ENCODE results near the gene FER1L5.

The FER1L5 gene

GRCh38 chr2:96729748-96730147 lies 87.2 kb downstream of the FER1L5 start:
- POLR2A ChIA-PET = no interaction called here
- TF ChIP-seq LEF1 (IDR thresholded peaks at IDR 0.05; ENCODE audit: borderline replicate concordance) = no peak
- TF ChIP-seq FOXA1 (IDR thresholded peaks at IDR 0.05) = no peak
- no peak for TF ChIP-seq ELF4 (IDR thresholded peaks at IDR 0.05)
- TF ChIP-seq PKNOX1 (IDR thresholded peaks at IDR 0.05) = no peak
- no peak for TF ChIP-seq FOXK2 (IDR thresholded peaks at IDR 0.05)
- no peak for TF ChIP-seq BHLHE40 (IDR thresholded peaks at IDR 0.05; ENCODE audit: borderline replicate concordance)
- TF ChIP-seq HDGF (IDR thresholded peaks at IDR 0.05; ENCODE audit: borderline replicate concordance) = no peak
- TF ChIP-seq L3MBTL2 (conservative IDR thresholded peaks at IDR 0.05) = no peak
- no peak for TF ChIP-seq ARNT (IDR thresholded peaks at IDR 0.05)
- CTCF ChIA-PET = interaction anchor here (0.6 to 0.7 kb wide), 2 partner anchors 10 to 87 kb away, joined by 3 to 10 read pairs; no protein-coding TSS in a partner anchor
- no peak for DNase-seq (ENCODE audit: extremely low spot score)

- POLR2A ChIA-PET = no interaction called here
- TF ChIP-seq PKNOX1 (IDR thresholded peaks at IDR 0.05) = no peak
- TF ChIP-seq FOXA1 (IDR thresholded peaks at IDR 0.05) = no peak
- no peak for TF ChIP-seq FOXM1 (IDR thresholded peaks at IDR 0.05; ENCODE audit: borderline replicate concordance)
- no peak for TF ChIP-seq HDGF (IDR thresholded peaks at IDR 0.05; ENCODE audit: borderline replicate concordance)
- TF ChIP-seq BHLHE40 (IDR thresholded peaks at IDR 0.05; ENCODE audit: borderline replicate concordance) = no peak
- TF ChIP-seq SP1 (IDR thresholded peaks at IDR 0.05) = no peak
- no peak for TF ChIP-seq ELF4 (IDR thresholded peaks at IDR 0.05)
- TF ChIP-seq NFRKB (IDR thresholded peaks at IDR 0.05) = no peak
- TF ChIP-seq FOXK2 (IDR thresholded peaks at IDR 0.05) = no peak
- no peak for TF ChIP-seq L3MBTL2 (conservative IDR thresholded peaks at IDR 0.05)
- no peak for TF ChIP-seq CTBP1 (IDR thresholded peaks at IDR 0.05; ENCODE audit: borderline replicate concordance)
- no peak for TF ChIP-seq SUZ12 (IDR thresholded peaks at IDR 0.05)
- TF ChIP-seq ARNT (IDR thresholded peaks at IDR 0.05) = no peak
- CTCF ChIA-PET = interaction anchor here (0.6 kb wide), 1 partner anchor 10 kb away, joined by 10 read pairs; no protein-coding TSS in a partner anchor
- DNase-seq (ENCODE audit: extremely low spot score) = no peak
Measured at GRCh38 chr2:96730212-96730611, 87.6 kb downstream of the FER1L5 start.

GRCh38 chr2:96733931-96734330 lies 91.4 kb downstream of the FER1L5 start:
- ChIA-PET CTCF (no interaction called here), POLR2A (interaction anchor here (0.5 kb wide), 1 partner anchor 95 kb away, joined by 3 read pairs; the partner anchor contains the start of gene KANSL3)
- no peak for TF ChIP-seq FOXA1 (IDR thresholded peaks at IDR 0.05)
- TF ChIP-seq SP1 (IDR thresholded peaks at IDR 0.05) = no peak
- no peak for TF ChIP-seq ELF4 (IDR thresholded peaks at IDR 0.05)
- TF ChIP-seq FOXM1 (IDR thresholded peaks at IDR 0.05; ENCODE audit: borderline replicate concordance) = no peak
- no peak for TF ChIP-seq CTBP1 (IDR thresholded peaks at IDR 0.05; ENCODE audit: borderline replicate concordance)
- no peak for DNase-seq (ENCODE audit: extremely low spot score)

GRCh38 chr2:96734880-96735583 lies 92.5 kb downstream of the FER1L5 start:
- ChIA-PET POLR2A (no interaction called here), CTCF (interaction anchor here (0.7 kb wide), 1 partner anchor 123 kb away, joined by 3 read pairs; no protein-coding TSS in a partner anchor)
- no peak for DNase-seq (ENCODE audit: extremely low spot score)
- TF ChIP-seq ELF4 (IDR thresholded peaks at IDR 0.05) (no peak), L3MBTL2 (conservative IDR thresholded peaks at IDR 0.05) (no peak), FOXK2 (IDR thresholded peaks at IDR 0.05) (no peak), FOXM1 (IDR thresholded peaks at IDR 0.05; ENCODE audit: borderline replicate concordance) (no peak), SUZ12 (IDR thresholded peaks at IDR 0.05) (no peak), PKNOX1 (IDR thresholded peaks at IDR 0.05) (no peak), TARDBP (IDR thresholded peaks at IDR 0.05) (no peak), SP1 (IDR thresholded peaks at IDR 0.05) (no peak), CTBP1 (IDR thresholded peaks at IDR 0.05; ENCODE audit: borderline replicate concordance) (no peak), ARNT (IDR thresholded peaks at IDR 0.05) (no peak), LEF1 (IDR thresholded peaks at IDR 0.05; ENCODE audit: borderline replicate concordance) (no peak), NFRKB (IDR thresholded peaks at IDR 0.05) (no peak), BHLHE40 (IDR thresholded peaks at IDR 0.05; ENCODE audit: borderline replicate concordance) (no peak), HDGF (IDR thresholded peaks at IDR 0.05; ENCODE audit: borderline replicate concordance) (no peak), FOXA1 (IDR thresholded peaks at IDR 0.05) (no peak), ZNF384 (IDR thresholded peaks at IDR 0.05) (no peak)

GRCh38 chr2:96737251-96737650 lies 94.7 kb downstream of the FER1L5 start:
- TF ChIP-seq CTBP1 (IDR thresholded peaks at IDR 0.05; ENCODE audit: borderline replicate concordance) (no peak), FOXM1 (IDR thresholded peaks at IDR 0.05; ENCODE audit: borderline replicate concordance) (no peak), FOXA1 (IDR thresholded peaks at IDR 0.05) (no peak), L3MBTL2 (conservative IDR thresholded peaks at IDR 0.05) (no peak), ELF4 (IDR thresholded peaks at IDR 0.05) (no peak), LEF1 (IDR thresholded peaks at IDR 0.05; ENCODE audit: borderline replicate concordance) (no peak)
- CTCF ChIA-PET = no interaction called here
- POLR2A ChIA-PET = interaction anchor here (0.7 kb wide), 1 partner anchor 23 kb away, joined by 4 read pairs; the partner anchor contains the start of gene CNNM4
- no peak for DNase-seq (ENCODE audit: extremely low spot score)

GRCh38 chr2:96737831-96738230 lies 95.3 kb downstream of the FER1L5 start:
- DNase-seq (ENCODE audit: extremely low spot score) = no peak
- TF ChIP-seq LEF1 (IDR thresholded peaks at IDR 0.05; ENCODE audit: borderline replicate concordance) = no peak
- no peak for TF ChIP-seq SP1 (IDR thresholded peaks at IDR 0.05)
- no peak for TF ChIP-seq TARDBP (IDR thresholded peaks at IDR 0.05)
- CTCF ChIA-PET = no interaction called here
- POLR2A ChIA-PET = no interaction called here

Measured in HEK293T (cell line).